ENCODE data around the gene BRF1. TPM values are rescaled to one million over a fixed set of nuclear protein-coding genes. Genes with fewer than 3 reads are reported as not detected.

The BRF1 gene
- polyA plus RNA-seq, 5 donors, result 27.3 to 41.1 (median 30.5) TPM

- no peak for DNase-seq
Measured at GRCh38 chr14:105240811-105241576, 59.8 kb downstream of the BRF1 start.

- no peak for DNase-seq
Measured at GRCh38 chr14:105229099-105229655, 71.6 kb downstream of the BRF1 start.

- peak in 1 of 2 donors; percentile 48 for DNase-seq
Measured at GRCh38 chr14:105228562-105228961, 72.2 kb downstream of the BRF1 start.

- DNase-seq, result no peak
Measured at GRCh38 chr14:105227346-105227745, 73.5 kb downstream of the BRF1 start.

- no peak for DNase-seq
Measured at GRCh38 chr14:105226198-105226597, 74.6 kb downstream of the BRF1 start.

GRCh38 chr14:105224845-105225570 is 75.8 kb downstream of the BRF1 start:
- no peak for DNase-seq

- no peak for DNase-seq
Measured at GRCh38 chr14:105223770-105224544, 76.8 kb downstream of the BRF1 start.

GRCh38 chr14:105223260-105223659 is 77.5 kb downstream of the BRF1 start:
- DNase-seq, result no peak

- DNase-seq, result no peak
Measured at GRCh38 chr14:105221598-105222178, 79.1 kb downstream of the BRF1 start.

GRCh38 chr14:105220699-105221597 is 79.9 kb downstream of the BRF1 start:
- DNase-seq, result no peak

- DNase-seq, result no peak
Measured at GRCh38 chr14:105219753-105220152, 81.0 kb downstream of the BRF1 start.

GRCh38 chr14:105219043-105219612 is 81.7 kb downstream of the BRF1 start:
- DNase-seq, result no peak

GRCh38 chr14:105218611-105219010 is 82.2 kb downstream of the BRF1 start:
- no peak for DNase-seq

- no peak for DNase-seq
Measured at GRCh38 chr14:105217774-105218173, 83.0 kb downstream of the BRF1 start.

GRCh38 chr14:105216490-105217247 is 84.1 kb downstream of the BRF1 start:
- no peak for DNase-seq

- DNase-seq, result no peak
Measured at GRCh38 chr14:105215602-105216001, 85.2 kb downstream of the BRF1 start.

- DNase-seq, result no peak
Measured at GRCh38 chr14:105214324-105214915, 86.4 kb downstream of the BRF1 start.

- DNase-seq, result no peak
Measured at GRCh38 chr14:105213361-105213760, 87.4 kb downstream of the BRF1 start.
